Stomach (tissue), 9 donors: Measurements from ENCODE around the gene PIGBOS1. TPM values are rescaled to one million over a fixed set of nuclear protein-coding genes. Genes with fewer than 3 reads are reported as not detected.

Source experiments
- DNase-seq, 2 donors: peaks; one replicate each; pipeline versions ENCODE4 v3.0.0 to v3.0.0-alpha.2; 2013 to 2019
- H3K27ac ChIP-seq, 5 donors: fragments of 200-600 bp in 4 of 5; sonication (generic) in 4 of 5; one replicate each; pipeline ENCODE4 v1.5.1; 2013 to 2019; ENCODE audit warnings: mild to moderate bottlenecking in 1 of 5, moderate library complexity in 1 of 5
- H3K27me3 ChIP-seq, 3 donors: fragments of 200-600 bp; sonication (generic); one replicate each; pipeline ENCODE4 v1.5.1; 2017 to 2019; ENCODE audit warnings: mixed run types in 1 of 3
- H3K36me3 ChIP-seq, 4 donors: fragments of 200-600 bp; sonication (generic); 1 replicate in 3 of 4; 2 replicates in 1 of 4; pipeline ENCODE4 v1.5.1; 2016 to 2019
- H3K4me1 ChIP-seq, 4 donors: fragments of 200-600 bp; sonication (generic); one replicate each; pipeline ENCODE4 v1.5.1; 2016 to 2019
- H3K4me3 ChIP-seq, 4 donors: fragments of 200-600 bp; sonication (generic) in 3 of 4; one replicate each; pipeline ENCODE4 v1.5.1; 2016 to 2019; ENCODE audit warnings: mild to moderate bottlenecking in 1 of 4
- H3K9me3 ChIP-seq, 4 donors: fragments of 200-600 bp; sonication (generic); one replicate each; pipeline ENCODE4 v1.5.1; 2016 to 2019
- CTCF ChIP-seq, 7 experiments: fragments of 450-650 bp in 4 of 7; fragments of 200-600 bp in 3 of 7; sonication (generic) in 3 of 7; IDR thresholded peaks; one replicate each; pipeline ENCODE4 v1.5.1; 2016 to 2019; ENCODE audit warnings: antibody characterized with exemption in 7 of 7, control low read depth in 2 of 7, mild to moderate bottlenecking in 1 of 7
- EP300 ChIP-seq: sonication (generic); formaldehyde crosslinking; IDR thresholded peaks from one replicate; pipeline ENCODE4 v1.6.1; 2017; ENCODE audit warnings: antibody characterized with exemption
- POLR2A ChIP-seq, 4 donors: fragments of 450-650 bp; IDR thresholded peaks; one replicate each; pipeline ENCODE4 v1.6.1; 2016; ENCODE audit warnings: antibody characterized with exemption in 4 of 4, control low read depth in 2 of 4, mild to moderate bottlenecking in 1 of 4, moderate library complexity in 1 of 4
- POLR2AphosphoS5 ChIP-seq, 3 donors: sonication (generic); formaldehyde crosslinking; IDR thresholded peaks; one replicate each; pipeline ENCODE4 v1.6.1; 2016; ENCODE audit warnings: antibody characterized with exemption in 3 of 3
- WGBS, 5 donors: extraction: QIAGEN DNeasy Blood & Tissue Kit in 3 of 5; methylation state at CpG; one replicate each; pipeline versions ENCODE4 v1.1.5 to v1.1.7; 2013 to 2018; 5-methylcytosine and 5-hydroxymethylcytosine counted together
- intact Hi-C: fragments of 100-400 bp; cut with DNase I; formaldehyde crosslinking; loops from one replicate; pipeline ENCODE4 v1.15.1; 2023; ENCODE audit warnings: low total_unique reads
- polyA plus RNA-seq, 3 donors: library from polyadenylated mRNA; stranded (reverse); fragments of 200-250 nt; gene quantifications; one replicate each; pipeline ENCODE4 v1.2.3, GENCODE V29; 2013
- total RNA-seq, 5 donors: library from RNA; depleted of rRNA; stranded (reverse); fragments of >200 nt; gene quantifications; one replicate each; pipeline versions ENCODE4 v1.1.0 to v1.2.3, GENCODE V29; 2014 to 2016
- donor health status: healthy with polysubstance abuse.
- donor health status: Bipolar disorder and iron deficiency.
- donor health status: healthy.

The PIGBOS1 gene
- total and polyA plus RNA-seq, 8 donors = 7.0 to 28.8 (median 12.2) TPM

- intact Hi-C loops = no loop called here
- H3K4me1 ChIP-seq = no peaks in the 10 kb centered on the region
- peaks cover 3 to 57% (median 55%) of the 10 kb centered on the region in 4 donors for H3K36me3 ChIP-seq
- WGBS, 5 donors = 59 to 86% (median 73%) methylated on average over 2 of the region's 2 CpGs
- no peak overlapping the region for H3K27ac ChIP-seq
- no peak overlapping the region for H3K4me3 ChIP-seq
- DNase-seq = no peak
- H3K9me3 ChIP-seq = no peaks in the 10 kb centered on the region
- no peak for TF ChIP-seq POLR2A (IDR thresholded peaks at IDR 0.05)
- TF ChIP-seq EP300 = no peak
- no peak for TF ChIP-seq CTCF (IDR thresholded peaks at IDR 0.05)
- TF ChIP-seq POLR2AphosphoS5 (IDR thresholded peaks at IDR 0.05) = no peak
- no peaks in the 10 kb centered on the region for H3K27me3 ChIP-seq
Measured at GRCh38 chr15:55353025-55353424, 34.1 kb upstream of the PIGBOS1 start.

- no peak for DNase-seq
- peaks cover 0 to 3% (median 1%) of the 10 kb centered on the region in 4 donors for H3K4me1 ChIP-seq
- H3K36me3 ChIP-seq = peaks cover 0 to 35% (median 28%) of the 10 kb centered on the region in 4 donors
- TF ChIP-seq POLR2A (IDR thresholded peaks at IDR 0.05) = no peak
- no peak for TF ChIP-seq CTCF (IDR thresholded peaks at IDR 0.05)
- no peak for TF ChIP-seq EP300
- TF ChIP-seq POLR2AphosphoS5 (IDR thresholded peaks at IDR 0.05) = no peak
- 94 to 100% (median 100%) methylated on average over 2 of the region's 2 CpGs for WGBS, 5 donors
- no peak overlapping the region for H3K4me3 ChIP-seq
- no peaks in the 10 kb centered on the region for H3K27me3 ChIP-seq
- H3K27ac ChIP-seq = no peak overlapping the region
- H3K9me3 ChIP-seq = no peaks in the 10 kb centered on the region
- intact Hi-C loops = no loop called here
Measured at GRCh38 chr15:55349282-55349681, 30.4 kb upstream of the PIGBOS1 start.

- no peaks in the 10 kb centered on the region for H3K27me3 ChIP-seq
- H3K4me1 ChIP-seq = peaks cover 0 to 8% (median 2%) of the 10 kb centered on the region in 4 donors
- 67 to 86% (median 71%) methylated on average over 4 of the region's 4 CpGs for WGBS, 5 donors
- TF ChIP-seq EP300 = no peak
- TF ChIP-seq POLR2A (IDR thresholded peaks at IDR 0.05) = no peak
- no peak for TF ChIP-seq POLR2AphosphoS5 (IDR thresholded peaks at IDR 0.05)
- no peak for TF ChIP-seq CTCF (IDR thresholded peaks at IDR 0.05)
- peaks cover 0 to 35% (median 24%) of the 10 kb centered on the region in 4 donors for H3K36me3 ChIP-seq
- H3K9me3 ChIP-seq = no peaks in the 10 kb centered on the region
- DNase-seq = no peak
- H3K4me3 ChIP-seq = no peak overlapping the region
- no peak overlapping the region for H3K27ac ChIP-seq
- intact Hi-C loops = no loop called here
Measured at GRCh38 chr15:55348281-55348778, 29.4 kb upstream of the PIGBOS1 start.

- Histone ChIP-seq H3K9me3 (no peaks in the 10 kb centered on the region), H3K27me3 (no peaks in the 10 kb centered on the region), H3K27ac (no peak overlapping the region), H3K36me3 (peaks cover 0 to 47% (median 31%) of the 10 kb centered on the region in 4 donors), H3K4me3 (no peak overlapping the region), H3K4me1 (peaks cover 0 to 8% (median 2%) of the 10 kb centered on the region in 4 donors)
- no peak for DNase-seq
- intact Hi-C loops = no loop called here
- TF ChIP-seq EP300 (no peak), POLR2AphosphoS5 (IDR thresholded peaks at IDR 0.05) (no peak), CTCF (IDR thresholded peaks at IDR 0.05) (no peak), POLR2A (IDR thresholded peaks at IDR 0.05) (no peak)
- 73 to 88% (median 83%) methylated on average over 2 of the region's 2 CpGs for WGBS, 5 donors
Measured at GRCh38 chr15:55344206-55344605, 25.3 kb upstream of the PIGBOS1 start.
